ENCODE data around the gene ACLY.
A peak's percentile ranks its signal among the peaks of the same experiment; 100 is the strongest.
"Not testable (repeated sequence)": the region's sequence is repeated elsewhere in the genome, so short reads cannot be mapped to it uniquely, and the experiment has no call there.

Gene ACLY

DNA sequence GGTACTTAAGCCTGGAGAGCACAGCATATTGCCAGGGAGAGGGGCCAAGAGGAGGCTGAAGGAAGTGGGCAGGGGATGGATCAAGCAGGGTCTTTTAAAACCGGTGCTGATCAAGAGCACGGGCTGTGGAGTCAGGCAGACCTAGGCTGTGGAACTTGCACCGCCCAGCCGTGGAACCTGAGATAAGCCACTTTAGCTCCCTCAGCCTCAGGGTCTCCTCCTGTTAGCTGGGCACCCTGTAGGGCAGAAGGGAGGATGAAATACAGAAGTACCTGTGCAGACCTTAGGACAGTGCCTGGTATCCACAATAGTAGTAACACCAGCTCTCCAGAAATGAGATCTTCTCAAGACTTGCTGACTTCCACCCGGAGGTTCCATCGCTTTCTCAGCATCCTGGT is 20.9 kb upstream of the ACLY start:
- TF ChIP-seq, protein P1, sequence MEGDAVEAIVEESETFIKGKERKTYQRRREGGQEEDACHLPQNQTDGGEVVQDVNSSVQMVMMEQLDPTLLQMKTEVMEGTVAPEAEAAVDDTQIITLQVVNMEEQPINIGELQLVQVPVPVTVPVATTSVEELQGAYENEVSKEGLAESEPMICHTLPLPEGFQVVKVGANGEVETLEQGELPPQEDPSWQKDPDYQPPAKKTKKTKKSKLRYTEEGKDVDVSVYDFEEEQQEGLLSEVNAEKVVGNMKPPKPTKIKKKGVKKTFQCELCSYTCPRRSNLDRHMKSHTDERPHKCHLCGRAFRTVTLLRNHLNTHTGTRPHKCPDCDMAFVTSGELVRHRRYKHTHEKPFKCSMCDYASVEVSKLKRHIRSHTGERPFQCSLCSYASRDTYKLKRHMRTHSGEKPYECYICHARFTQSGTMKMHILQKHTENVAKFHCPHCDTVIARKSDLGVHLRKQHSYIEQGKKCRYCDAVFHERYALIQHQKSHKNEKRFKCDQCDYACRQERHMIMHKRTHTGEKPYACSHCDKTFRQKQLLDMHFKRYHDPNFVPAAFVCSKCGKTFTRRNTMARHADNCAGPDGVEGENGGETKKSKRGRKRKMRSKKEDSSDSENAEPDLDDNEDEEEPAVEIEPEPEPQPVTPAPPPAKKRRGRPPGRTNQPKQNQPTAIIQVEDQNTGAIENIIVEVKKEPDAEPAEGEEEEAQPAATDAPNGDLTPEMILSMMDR (IDR thresholded peaks at IDR 0.05; ENCODE audit: control insufficient read depth, extremely low read depth, insufficient read depth): no peak
- no peak for DNase-seq (ENCODE audit: low read depth)
- H3K4me3 ChIP-seq (ENCODE audit: low read depth, low read length): no peak overlapping the region

DNA sequence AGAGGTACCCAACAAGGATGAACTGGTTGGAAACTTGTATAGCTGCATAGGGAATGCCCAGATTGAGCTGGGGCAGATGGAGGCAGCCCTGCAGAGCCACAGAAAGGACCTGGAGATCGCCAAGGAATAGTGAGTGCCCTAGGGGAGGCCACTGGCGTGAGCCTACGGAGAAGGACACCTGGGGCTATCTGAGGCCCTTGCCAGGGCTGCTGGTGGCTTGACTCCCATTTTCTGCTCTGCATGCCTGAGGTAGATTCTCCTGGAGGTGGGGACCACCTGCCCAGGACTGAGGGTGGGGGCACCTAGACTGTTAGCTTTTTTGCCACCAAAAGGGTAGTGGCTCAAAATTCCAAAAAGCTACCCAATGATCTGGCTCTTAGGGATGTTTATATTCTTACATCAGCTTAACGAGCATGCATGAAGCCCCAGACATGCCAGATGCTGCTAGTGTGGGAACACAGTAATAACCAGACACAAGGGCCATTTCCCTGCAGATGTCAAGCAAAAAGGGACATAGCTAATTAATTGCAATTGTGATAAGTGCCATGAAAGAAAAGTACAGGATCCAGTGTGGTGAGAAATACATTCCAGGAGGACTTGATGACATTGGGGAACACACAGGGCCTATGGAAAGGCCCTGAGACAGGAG is 20.4 kb upstream of the ACLY start:
- H3K4me3 ChIP-seq (ENCODE audit: low read depth, low read length): no peak overlapping the region
- TF ChIP-seq, protein P1 (IDR thresholded peaks at IDR 0.05; ENCODE audit: control insufficient read depth, extremely low read depth, insufficient read depth): no peak
- no peak for DNase-seq (ENCODE audit: low read depth)

DNA sequence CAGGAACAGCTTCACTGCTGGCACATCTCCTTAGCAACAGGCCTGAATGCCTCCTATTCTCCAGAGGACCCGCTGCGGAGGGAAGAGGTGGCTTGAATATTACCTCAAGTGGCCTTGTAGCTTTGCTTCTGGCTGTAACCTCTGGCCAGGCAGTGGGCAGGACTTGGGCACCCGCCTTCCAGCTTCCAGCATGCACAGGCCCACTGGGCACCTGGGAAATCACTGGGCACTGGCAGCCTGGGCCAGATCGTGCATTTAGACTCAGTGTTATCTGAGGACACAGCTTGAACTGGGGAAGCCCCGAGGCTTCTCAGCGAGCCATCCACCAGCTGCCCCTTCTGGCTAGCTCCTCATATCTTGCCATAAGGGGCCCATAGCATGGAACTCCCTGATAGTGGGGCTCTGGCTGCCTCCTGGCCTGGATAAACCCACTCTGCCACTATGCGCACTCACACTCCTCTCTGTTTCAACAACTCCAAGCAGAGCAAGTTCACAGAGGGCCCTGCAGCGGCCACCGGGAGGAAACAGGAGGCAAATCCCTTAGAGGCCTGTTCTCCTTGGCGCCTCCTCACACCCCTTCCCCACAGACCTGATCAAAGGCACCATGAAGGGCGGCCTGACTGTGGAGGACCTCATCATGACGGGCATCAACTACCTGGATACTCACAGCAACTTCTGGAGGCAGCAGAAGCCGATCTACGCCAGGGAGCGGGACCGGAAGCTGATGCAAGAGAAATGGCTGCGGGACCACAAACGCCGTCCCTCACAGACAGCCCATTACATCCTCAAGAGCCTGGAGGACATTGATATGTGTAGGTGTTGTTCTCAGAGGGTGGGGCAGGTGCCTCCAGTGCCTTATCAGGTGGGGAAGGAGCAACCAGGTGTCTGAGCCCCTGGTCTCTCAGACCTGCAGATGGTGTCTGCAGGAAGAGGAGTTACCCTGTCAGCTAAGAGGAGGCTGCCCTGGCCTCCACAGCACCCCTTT is 19.5 kb upstream of the ACLY start:
- DNase-seq (ENCODE audit: low read depth): no peak
- TF ChIP-seq, protein P1 (IDR thresholded peaks at IDR 0.05; ENCODE audit: control insufficient read depth, extremely low read depth, insufficient read depth): no peak
- no peak overlapping the region for H3K4me3 ChIP-seq (ENCODE audit: low read depth, low read length)

- H3K4me3 ChIP-seq (ENCODE audit: low read depth, low read length): no peak overlapping the region
- TF ChIP-seq, protein P1 (IDR thresholded peaks at IDR 0.05; ENCODE audit: control insufficient read depth, extremely low read depth, insufficient read depth): no peak
- DNase-seq (ENCODE audit: low read depth): no peak
Measured at GRCh38 chr17:41935641-41936040, 16.9 kb upstream of the ACLY start.

GRCh38 chr17:41932816-41933389 is 14.2 kb upstream of the ACLY start:
- TF ChIP-seq, protein P1 (IDR thresholded peaks at IDR 0.05; ENCODE audit: control insufficient read depth, extremely low read depth, insufficient read depth): no peak
- no peak overlapping the region for H3K4me3 ChIP-seq (ENCODE audit: low read depth, low read length)
- DNase-seq (ENCODE audit: low read depth): no peak

- DNase-seq (ENCODE audit: low read depth); H3K4me3 ChIP-seq (ENCODE audit: low read depth, low read length): not testable (repeated sequence)
Measured at GRCh38 chr17:41931715-41932114, 13.0 kb upstream of the ACLY start.

DNA sequence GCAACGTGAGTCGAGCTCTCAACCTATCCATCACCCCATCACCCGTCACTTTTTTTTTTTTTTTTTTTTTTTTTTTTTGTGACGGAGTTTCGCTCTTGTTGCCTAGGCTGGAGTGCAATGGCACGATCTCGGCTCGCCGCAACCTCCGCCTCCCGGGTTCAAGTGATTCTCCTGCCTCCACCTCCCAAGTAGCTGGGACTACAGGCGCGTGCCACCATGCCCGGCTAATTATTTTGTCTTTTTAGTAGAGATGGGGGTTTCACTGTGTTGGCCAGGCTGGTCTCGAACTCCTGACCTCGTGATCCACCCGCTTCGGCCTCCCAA is 12.0 kb upstream of the ACLY start:
- H3K4me3 ChIP-seq (ENCODE audit: low read depth, low read length): peak overlapping the region; percentile 58
- not testable (repeated sequence) for DNase-seq (ENCODE audit: low read depth)
